CD4-positive, alpha-beta T cell (primary cell): Measurements from ENCODE around the gene KCNMB2. TPM values are rescaled to one million over a fixed set of nuclear protein-coding genes. Genes with fewer than 3 reads are reported as not detected.

Experiments used
- ATAC-seq: fragments of 200-7000 bp; cut with Tn5 transposase; one replicate; pipeline ENCODE4 v1.10.0; 2022; ENCODE audit warnings: mild to moderate bottlenecking; ENCODE audit not compliant: poor library complexity
- CTCF ChIA-PET: fragments of 350-600 bp; sonication (Branson Sonifier 250); formaldehyde crosslinking; loops from one replicate; lab custom pipeline; 2021; ENCODE audit warnings: antibody characterized with exemption, inconsistent platforms; lab: Charles Lee
- POLR2A ChIA-PET: fragments of 350-600 bp; sonication (Branson Sonifier 250); formaldehyde crosslinking; loops from one replicate; lab custom pipeline; 2021; ENCODE audit warnings: antibody characterized with exemption, inconsistent platforms; lab: Charles Lee
- DNase-seq, 14 experiments: peaks; one replicate each; pipeline ENCODE4 v3.0.0-alpha.2; 2013 to 2020; ENCODE audit warnings: mixed read lengths in 2 of 14
- H3K27ac ChIP-seq, 2 donors: one replicate each; pipeline versions ENCODE4 v1.5.1 to v1.7.0; 2013; ENCODE audit warnings: low read length in 2 of 2, low read depth in 1 of 2, mild to moderate bottlenecking in 1 of 2
- H3K27me3 ChIP-seq, 2 experiments: 1 replicate in 1 of 2; 2 replicates in 1 of 2; pipeline versions ENCODE4 v1.6.1 to v1.7.0; 2013; ENCODE audit warnings: low read length in 2 of 2, control low read depth in 1 of 2, mild to moderate bottlenecking in 1 of 2, moderate library complexity in 1 of 2; ENCODE audit not compliant: insufficient read depth in 2 of 2, control insufficient read depth in 1 of 2
- H3K36me3 ChIP-seq: one replicate; pipeline ENCODE4 v1.6.1; 2013; ENCODE audit warnings: low read length, control low read depth; ENCODE audit not compliant: insufficient read depth
- H3K4me1 ChIP-seq: one replicate; pipeline ENCODE4 v1.6.1; 2013; ENCODE audit warnings: low read length, control low read depth; ENCODE audit not compliant: insufficient read depth
- H3K4me3 ChIP-seq: one replicate; pipeline ENCODE4 v1.5.1; 2013; ENCODE audit warnings: mild to moderate bottlenecking, low read length, moderate library complexity
- H3K9me3 ChIP-seq, 2 experiments: 1 replicate in 1 of 2; 2 replicates in 1 of 2; pipeline versions ENCODE4 v1.6.1 to v1.7.0; 2013; ENCODE audit warnings: low read length in 2 of 2, mild to moderate bottlenecking in 2 of 2, control low read depth in 1 of 2, moderate library complexity in 1 of 2; ENCODE audit not compliant: control insufficient read depth in 1 of 2, insufficient read depth in 1 of 2
- H3K27ac Mint-ChIP-seq: one replicate; pipeline ENCODE4 v1.8.0; 2020; ENCODE audit warnings: mixed read lengths
- H3K27me3 Mint-ChIP-seq: one replicate; pipeline ENCODE4 v1.8.0; 2021; ENCODE audit warnings: mixed read lengths
- H3K36me3 Mint-ChIP-seq: one replicate; pipeline ENCODE4 v1.8.0; 2021; ENCODE audit warnings: low read depth, mixed read lengths
- H3K4me1 Mint-ChIP-seq: one replicate; pipeline ENCODE4 v1.8.0; 2021; ENCODE audit warnings: low read depth, mixed read lengths
- H3K4me3 Mint-ChIP-seq: one replicate; pipeline ENCODE4 v1.8.0; 2020; ENCODE audit warnings: mild to moderate bottlenecking, mixed read lengths
- H3K9me3 Mint-ChIP-seq: one replicate; pipeline ENCODE4 v1.8.0; 2020; ENCODE audit warnings: mixed read lengths
- intact Hi-C, 2 experiments: fragments of 100-400 bp; cut with DNase I in 1 of 2; cut with micrococcal nuclease in 1 of 2; formaldehyde crosslinking; loops; one replicate each; pipeline versions ENCODE4 v1.15.1 to v1.9.0; 2023 to 2025; cut with DNase I, micrococcal nuclease
- total RNA-seq, 174 experiments: library from RNA in 2 of 174; stranded (reverse) in 2 of 174; gene quantifications; one replicate each; pipeline ENCODE4 v1.2.3 and lab custom pipeline; 2021 to 2026
- TF ChIP-seq, protein P1 (sequence below): fragments of 200-600 bp; IDR thresholded peaks from one replicate; pipeline ENCODE4 v1.8.0; 2022; ENCODE audit warnings: antibody characterized with exemption, mild to moderate bottlenecking

The KCNMB2 gene
- total RNA-seq, 2 experiments from 2014 or later, result not detected

DNA sequence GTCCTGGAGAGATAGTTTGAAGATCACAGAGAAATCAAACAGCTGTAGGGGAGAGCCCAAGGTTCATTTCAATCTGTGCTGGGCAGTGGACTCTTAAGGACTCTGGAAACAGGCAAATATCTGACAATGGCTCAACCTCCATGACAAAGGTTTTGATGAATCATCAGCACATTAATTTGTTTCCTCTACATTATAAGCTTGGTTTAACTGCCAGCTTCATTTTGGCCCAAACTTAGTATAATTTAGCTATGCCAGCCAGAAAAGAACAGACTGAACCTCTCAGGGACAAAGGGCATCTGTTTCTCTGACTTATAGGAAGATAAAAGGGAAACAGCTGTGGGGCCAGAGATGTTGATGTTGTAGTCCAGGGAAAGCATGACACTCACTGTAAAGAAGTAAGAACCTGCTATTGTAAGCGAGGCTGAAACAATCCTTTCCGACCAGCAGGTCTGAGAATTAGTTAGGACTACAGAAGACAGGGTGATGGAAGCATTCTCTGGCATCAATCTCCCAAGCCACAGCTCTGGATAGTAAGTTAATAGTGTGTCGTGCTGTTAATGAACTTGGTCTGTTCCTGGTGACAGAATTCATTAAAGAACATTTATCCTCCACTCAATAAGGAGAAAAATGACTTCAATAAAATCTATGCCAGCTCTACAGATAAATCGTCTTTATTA lies 110.1 kb downstream of the KCNMB2 start:
- no peak overlapping the region for H3K4me3 Mint-ChIP-seq
- ChIA-PET POLR2A (no interaction called here), CTCF (interaction anchor here (1.1 kb wide), 1 partner anchor 16 kb away, joined by 3 read pairs; no protein-coding TSS in a partner anchor)
- no peaks in the 10 kb centered on the region for H3K4me1 ChIP-seq
- peaks cover 17% of the 10 kb centered on the region for H3K27me3 Mint-ChIP-seq
- peaks cover 6% of the 10 kb centered on the region for H3K9me3 Mint-ChIP-seq
- no peak overlapping the region for H3K27ac Mint-ChIP-seq
- H3K36me3 Mint-ChIP-seq, result no peaks in the 10 kb centered on the region
- intact Hi-C loops, result no loop called here
- H3K36me3 ChIP-seq, result no peaks in the 10 kb centered on the region
- no peaks in the 10 kb centered on the region for H3K9me3 ChIP-seq
- TF ChIP-seq, protein P1, sequence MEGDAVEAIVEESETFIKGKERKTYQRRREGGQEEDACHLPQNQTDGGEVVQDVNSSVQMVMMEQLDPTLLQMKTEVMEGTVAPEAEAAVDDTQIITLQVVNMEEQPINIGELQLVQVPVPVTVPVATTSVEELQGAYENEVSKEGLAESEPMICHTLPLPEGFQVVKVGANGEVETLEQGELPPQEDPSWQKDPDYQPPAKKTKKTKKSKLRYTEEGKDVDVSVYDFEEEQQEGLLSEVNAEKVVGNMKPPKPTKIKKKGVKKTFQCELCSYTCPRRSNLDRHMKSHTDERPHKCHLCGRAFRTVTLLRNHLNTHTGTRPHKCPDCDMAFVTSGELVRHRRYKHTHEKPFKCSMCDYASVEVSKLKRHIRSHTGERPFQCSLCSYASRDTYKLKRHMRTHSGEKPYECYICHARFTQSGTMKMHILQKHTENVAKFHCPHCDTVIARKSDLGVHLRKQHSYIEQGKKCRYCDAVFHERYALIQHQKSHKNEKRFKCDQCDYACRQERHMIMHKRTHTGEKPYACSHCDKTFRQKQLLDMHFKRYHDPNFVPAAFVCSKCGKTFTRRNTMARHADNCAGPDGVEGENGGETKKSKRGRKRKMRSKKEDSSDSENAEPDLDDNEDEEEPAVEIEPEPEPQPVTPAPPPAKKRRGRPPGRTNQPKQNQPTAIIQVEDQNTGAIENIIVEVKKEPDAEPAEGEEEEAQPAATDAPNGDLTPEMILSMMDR, result no peak
- no peak overlapping the region for H3K4me3 ChIP-seq
- no peak overlapping the region for H3K27ac ChIP-seq
- H3K27me3 ChIP-seq, result no peaks in the 10 kb centered on the region
- DNase-seq (no peak), ATAC-seq (no peak)
- H3K4me1 Mint-ChIP-seq, result no peaks in the 10 kb centered on the region

DNA sequence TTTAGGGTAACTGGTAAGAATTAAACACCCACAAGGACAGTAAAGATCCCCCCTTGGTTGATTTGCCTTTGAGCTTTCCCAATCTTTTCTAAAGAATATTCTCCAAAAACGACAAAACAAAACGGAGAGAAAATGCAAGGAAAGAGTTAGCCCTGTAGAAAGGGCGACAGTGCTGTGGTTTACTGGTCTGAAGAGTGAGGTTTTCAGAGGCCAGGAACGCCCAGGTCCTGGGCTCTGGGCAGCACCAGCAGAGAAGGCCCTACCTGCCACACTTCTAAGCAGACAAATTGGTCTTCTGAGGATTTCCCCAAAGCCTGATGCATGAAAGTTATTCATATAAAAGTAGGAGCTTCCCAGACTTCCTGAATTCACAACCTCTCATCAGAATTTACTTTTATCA lies 119.3 kb downstream of the KCNMB2 start:
- Mint-ChIP-seq H3K27ac (no peak overlapping the region), H3K4me3 (no peak overlapping the region), H3K36me3 (no peaks in the 10 kb centered on the region), H3K9me3 (no peaks in the 10 kb centered on the region), H3K4me1 (no peaks in the 10 kb centered on the region), H3K27me3 (no peaks in the 10 kb centered on the region)
- DNase-seq, result no peak
- Histone ChIP-seq H3K27ac (no peak overlapping the region), H3K9me3 (no peaks in the 10 kb centered on the region), H3K4me1 (no peaks in the 10 kb centered on the region), H3K4me3 (no peak overlapping the region), H3K27me3 (no peaks in the 10 kb centered on the region), H3K36me3 (no peaks in the 10 kb centered on the region)
- intact Hi-C loops, result no loop called here
- ATAC-seq, result no peak
- ChIA-PET POLR2A (no interaction called here), CTCF (no interaction called here)
- TF ChIP-seq, protein P1, result no peak

DNA sequence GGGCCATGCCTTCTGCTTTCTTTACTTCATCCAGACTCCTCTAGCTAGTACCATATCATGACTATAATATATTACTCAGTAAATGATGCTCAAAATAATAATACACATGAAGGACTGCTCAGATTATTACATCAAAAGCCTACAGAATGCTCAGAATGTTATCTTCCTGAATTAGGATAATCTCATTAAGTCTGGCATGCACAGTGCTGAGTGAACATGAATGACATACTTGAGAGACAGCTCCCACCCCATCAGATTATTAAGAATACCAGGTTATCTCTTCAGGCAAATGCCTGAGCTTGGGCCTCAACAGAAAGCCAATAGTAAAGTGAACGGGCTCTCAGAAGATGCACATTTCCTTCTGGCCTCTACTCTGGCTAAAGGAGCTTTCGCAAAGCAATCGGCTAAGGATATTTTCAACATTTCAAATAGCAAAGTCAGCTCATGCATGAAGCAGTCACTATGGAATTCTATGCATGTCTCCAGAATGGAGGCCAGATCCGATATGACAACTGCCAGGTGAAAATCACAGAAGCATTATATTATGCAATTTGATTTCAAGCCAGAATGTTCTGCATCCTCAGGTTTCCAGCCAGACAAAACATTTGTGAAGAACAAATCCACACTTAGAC lies 122.6 kb downstream of the KCNMB2 start:
- no peak for DNase-seq
- Histone ChIP-seq H3K27me3 (no peaks in the 10 kb centered on the region), H3K36me3 (no peaks in the 10 kb centered on the region), H3K9me3 (no peaks in the 10 kb centered on the region), H3K27ac (no peak overlapping the region), H3K4me3 (no peak overlapping the region), H3K4me1 (no peaks in the 10 kb centered on the region)
- ChIA-PET POLR2A (no interaction called here), CTCF (no interaction called here)
- Mint-ChIP-seq H3K27ac (no peak overlapping the region), H3K4me1 (no peaks in the 10 kb centered on the region), H3K9me3 (no peaks in the 10 kb centered on the region), H3K27me3 (no peaks in the 10 kb centered on the region), H3K4me3 (no peak overlapping the region), H3K36me3 (no peaks in the 10 kb centered on the region)
- ATAC-seq, result no peak
- intact Hi-C loops, result no loop called here
- TF ChIP-seq, protein P1, result no peak
